IPS DF 6.9 (cell line): ENCODE results near the gene APOA5.

Experiments
- DNase-seq: peaks from one replicate; pipeline ENCODE4 v3.0.0-alpha.2; 2013; ENCODE audit warnings: low read depth, low spot score
- H3K27ac ChIP-seq: one replicate; pipeline ENCODE4 v1.5.1; 2013; ENCODE audit warnings: low read length, control low read depth
- H3K27me3 ChIP-seq: 2 replicates; pipeline ENCODE4 v1.6.1; 2013; ENCODE audit warnings: mild to moderate bottlenecking, low read length; ENCODE audit not compliant: control insufficient read depth, insufficient read depth
- H3K36me3 ChIP-seq: 2 replicates; pipeline ENCODE4 v1.6.1; 2013; ENCODE audit warnings: low read length; ENCODE audit not compliant: control insufficient read depth, insufficient read depth
- H3K4me1 ChIP-seq: 2 replicates; pipeline ENCODE4 v1.6.1; 2013; ENCODE audit warnings: low read length; ENCODE audit not compliant: control insufficient read depth, insufficient read depth
- H3K4me3 ChIP-seq: 2 replicates; pipeline ENCODE4 v1.5.1; 2013; ENCODE audit warnings: mild to moderate bottlenecking, low read length
- H3K9me3 ChIP-seq: 2 replicates; pipeline ENCODE4 v1.6.1; 2013; ENCODE audit warnings: low read length, inconsistent platforms; ENCODE audit not compliant: control insufficient read depth, insufficient read depth
- WGBS: extraction: QIAGEN DNeasy Blood & Tissue Kit; methylation state at CpG from one replicate; pipeline ENCODE4 v1.1.7; 2013; ENCODE audit warnings: mixed read lengths, missing lambda C conversion rate; ENCODE audit not compliant: insufficient read length, insufficient coverage; 5-methylcytosine and 5-hydroxymethylcytosine counted together

Gene APOA5

DNA sequence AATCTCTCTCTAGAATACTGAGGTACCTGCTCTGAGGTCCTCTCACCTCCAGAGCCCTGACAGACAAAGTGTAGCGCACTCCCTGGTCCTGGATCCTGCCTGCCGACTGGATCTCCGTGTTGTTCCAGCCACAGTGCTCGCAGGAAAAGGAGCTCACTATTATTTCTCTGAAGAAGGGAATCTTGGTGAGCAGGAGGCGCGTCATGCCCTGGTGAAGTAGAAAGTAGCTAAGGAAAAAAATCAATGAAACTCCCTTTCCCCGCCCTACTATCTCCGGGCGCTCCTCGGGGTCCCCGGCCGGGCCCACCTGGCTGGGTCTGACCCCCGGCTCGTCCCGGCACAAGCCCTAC is 4.3 kb downstream of the APOA5 start:
- H3K4me1 ChIP-seq: peaks cover 4% of the 10 kb centered on the region
- peak overlapping the region; percentile 78 for H3K4me3 ChIP-seq
- no peak for DNase-seq
- H3K36me3 ChIP-seq: peaks cover 29% of the 10 kb centered on the region
- no CpG with 5 or more reads among the region's 15 CpGs for WGBS
- no peak overlapping the region for H3K27ac ChIP-seq
- H3K27me3 ChIP-seq: no peaks in the 10 kb centered on the region
- no peaks in the 10 kb centered on the region for H3K9me3 ChIP-seq

- Histone ChIP-seq H3K36me3 (peaks cover 29% of the 10 kb centered on the region), H3K4me1 (peaks cover 4% of the 10 kb centered on the region), H3K9me3 (no peaks in the 10 kb centered on the region), H3K27me3 (no peaks in the 10 kb centered on the region), H3K27ac (no peak overlapping the region), H3K4me3 (peak overlapping the region; percentile 6; the same call in 1 of the 2 replicates)
- DNase-seq: no peak
- no CpG with 5 or more reads among the region's 5 CpGs for WGBS
Measured at GRCh38 chr11:116786966-116787365, 4.7 kb downstream of the APOA5 start.

GRCh38 chr11:116786326-116786725 is 5.4 kb downstream of the APOA5 start:
- H3K27me3 ChIP-seq: no peaks in the 10 kb centered on the region
- no peak overlapping the region for H3K4me3 ChIP-seq
- H3K36me3 ChIP-seq: peaks cover 29% of the 10 kb centered on the region
- DNase-seq: no peak
- H3K27ac ChIP-seq: no peak overlapping the region
- H3K4me1 ChIP-seq: peaks cover 2% of the 10 kb centered on the region
- no CpG with 5 or more reads among the region's 2 CpGs for WGBS
- H3K9me3 ChIP-seq: no peaks in the 10 kb centered on the region

DNA sequence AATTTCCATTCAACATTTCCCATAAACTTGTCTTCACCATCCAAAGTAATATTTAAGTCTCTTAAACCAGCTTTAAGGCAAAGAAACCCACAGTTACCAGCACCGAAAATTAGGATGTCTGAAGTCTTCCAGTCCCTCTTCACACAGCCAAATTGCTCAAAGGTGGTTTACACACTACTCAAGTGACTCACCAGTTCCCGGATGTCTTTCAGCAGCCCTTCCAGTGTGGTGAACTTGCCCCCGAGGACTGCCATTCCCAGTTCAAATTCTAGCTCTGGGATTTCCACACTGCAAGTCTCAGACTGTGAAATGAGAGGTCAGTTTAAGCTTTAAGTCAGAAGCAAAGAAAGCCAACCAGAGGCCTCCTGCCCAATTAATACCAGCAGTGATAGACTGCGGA is 9.0 kb downstream of the APOA5 start:
- DNase-seq: no peak
- H3K9me3 ChIP-seq: no peaks in the 10 kb centered on the region
- H3K4me3 ChIP-seq: no peak overlapping the region
- no peaks in the 10 kb centered on the region for H3K27me3 ChIP-seq
- H3K4me1 ChIP-seq: peaks cover 1% of the 10 kb centered on the region; the same call in 1 of the 2 replicates
- WGBS: no CpG with 5 or more reads among the region's 4 CpGs
- no peak overlapping the region for H3K27ac ChIP-seq
- H3K36me3 ChIP-seq: peaks cover 41% of the 10 kb centered on the region

DNA sequence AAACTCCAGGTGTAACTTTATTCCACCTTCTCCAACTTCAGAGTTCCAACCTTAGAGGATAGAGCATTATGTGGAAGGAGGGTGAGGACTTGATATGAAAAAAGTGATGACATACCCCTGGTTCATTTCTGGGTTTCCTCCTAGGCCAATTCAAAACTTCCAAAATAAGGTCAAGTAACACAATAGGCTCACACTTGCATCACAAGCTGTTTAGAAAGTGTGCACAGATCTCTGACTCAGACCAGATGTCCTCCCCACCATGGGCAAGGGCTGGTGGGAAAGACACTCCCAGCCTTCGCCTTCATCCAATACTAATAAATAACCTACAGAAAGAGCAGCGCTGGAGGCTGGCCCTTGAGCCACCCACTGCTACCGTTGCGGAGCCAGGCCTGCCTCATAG is 13.1 kb downstream of the APOA5 start:
- peaks cover 23% of the 10 kb centered on the region; the same call in 1 of the 2 replicates for H3K36me3 ChIP-seq
- no peaks in the 10 kb centered on the region; the same call in 1 of the 2 replicates for H3K4me1 ChIP-seq
- H3K4me3 ChIP-seq: no peak overlapping the region
- no peak overlapping the region for H3K27ac ChIP-seq
- no peak for DNase-seq
- no CpG with 5 or more reads among the region's 4 CpGs for WGBS
- no peaks in the 10 kb centered on the region for H3K9me3 ChIP-seq
- H3K27me3 ChIP-seq: no peaks in the 10 kb centered on the region

DNA sequence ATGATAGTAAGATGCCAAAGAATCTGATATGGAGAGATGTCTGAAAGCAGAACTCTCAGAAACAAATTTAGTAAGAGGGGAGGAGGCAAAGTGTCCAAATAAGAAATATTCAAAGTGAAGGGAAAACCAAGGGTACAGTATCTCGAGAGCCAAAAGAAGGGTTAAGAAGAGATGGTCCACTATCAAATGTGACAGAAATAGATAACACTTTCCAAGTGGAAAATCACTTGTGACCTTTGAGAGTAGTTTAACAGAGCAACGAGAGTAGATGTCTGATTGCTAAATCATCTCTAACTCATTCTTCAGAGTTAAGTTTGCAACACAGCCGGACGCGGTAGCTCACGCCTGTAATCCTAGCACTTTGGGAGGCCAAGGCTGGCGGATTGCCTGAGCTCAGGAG is 14.6 kb downstream of the APOA5 start:
- DNase-seq: no peak
- no CpG with 5 or more reads among the region's 7 CpGs for WGBS

GRCh38 chr11:116776522-116776984 is 15.1 kb downstream of the APOA5 start:
- Histone ChIP-seq H3K27ac (no peak overlapping the region), H3K27me3 (no peaks in the 10 kb centered on the region), H3K4me1 (no peaks in the 10 kb centered on the region; the same call in 1 of the 2 replicates), H3K4me3 (no peak overlapping the region), H3K36me3 (peaks cover 13% of the 10 kb centered on the region; the same call in 1 of the 2 replicates), H3K9me3 (no peaks in the 10 kb centered on the region)
- no peak for DNase-seq

More for the DNA sequence above, 14.6 kb downstream of the APOA5 start:
- Histone ChIP-seq H3K27me3 (no peaks in the 10 kb centered on the region), H3K27ac (no peak overlapping the region), H3K9me3 (no peaks in the 10 kb centered on the region), H3K4me1 (no peaks in the 10 kb centered on the region; the same call in 1 of the 2 replicates), H3K36me3 (peaks cover 13% of the 10 kb centered on the region; the same call in 1 of the 2 replicates), H3K4me3 (no peak overlapping the region)

DNA sequence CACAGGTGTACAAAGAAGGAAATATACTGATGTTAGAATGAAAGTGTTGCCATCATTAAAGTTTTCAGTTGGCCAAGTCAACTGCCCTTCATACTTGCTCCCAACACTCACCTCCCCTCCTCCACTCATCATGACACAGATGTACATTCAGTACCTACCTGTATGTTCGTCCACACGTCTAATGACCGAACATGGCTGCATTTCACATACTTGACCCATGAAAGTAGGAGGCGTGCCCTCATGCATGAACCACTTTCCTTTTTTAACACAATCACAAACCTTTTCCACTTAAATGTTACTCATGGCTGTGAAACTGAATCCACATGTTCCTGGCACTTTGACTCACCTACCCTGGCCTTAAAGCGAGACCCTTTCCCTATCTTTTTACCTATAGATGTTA is 15.7 kb downstream of the APOA5 start:
- no CpG with 5 or more reads among the region's 5 CpGs for WGBS
- no peak for DNase-seq
- Histone ChIP-seq H3K36me3 (peaks cover 13% of the 10 kb centered on the region; the same call in 1 of the 2 replicates), H3K9me3 (no peaks in the 10 kb centered on the region), H3K27me3 (no peaks in the 10 kb centered on the region), H3K27ac (no peak overlapping the region), H3K4me3 (no peak overlapping the region), H3K4me1 (no peaks in the 10 kb centered on the region; the same call in 1 of the 2 replicates)

GRCh38 chr11:116774661-116775060 is 17.0 kb downstream of the APOA5 start:
- Histone ChIP-seq H3K27me3 (no peaks in the 10 kb centered on the region), H3K36me3 (peaks cover 13% of the 10 kb centered on the region; the same call in 1 of the 2 replicates), H3K4me1 (no peaks in the 10 kb centered on the region; the same call in 1 of the 2 replicates), H3K4me3 (no peak overlapping the region), H3K9me3 (no peaks in the 10 kb centered on the region), H3K27ac (no peak overlapping the region)
- no peak for DNase-seq
- no CpG with 5 or more reads among the region's 5 CpGs for WGBS

DNA sequence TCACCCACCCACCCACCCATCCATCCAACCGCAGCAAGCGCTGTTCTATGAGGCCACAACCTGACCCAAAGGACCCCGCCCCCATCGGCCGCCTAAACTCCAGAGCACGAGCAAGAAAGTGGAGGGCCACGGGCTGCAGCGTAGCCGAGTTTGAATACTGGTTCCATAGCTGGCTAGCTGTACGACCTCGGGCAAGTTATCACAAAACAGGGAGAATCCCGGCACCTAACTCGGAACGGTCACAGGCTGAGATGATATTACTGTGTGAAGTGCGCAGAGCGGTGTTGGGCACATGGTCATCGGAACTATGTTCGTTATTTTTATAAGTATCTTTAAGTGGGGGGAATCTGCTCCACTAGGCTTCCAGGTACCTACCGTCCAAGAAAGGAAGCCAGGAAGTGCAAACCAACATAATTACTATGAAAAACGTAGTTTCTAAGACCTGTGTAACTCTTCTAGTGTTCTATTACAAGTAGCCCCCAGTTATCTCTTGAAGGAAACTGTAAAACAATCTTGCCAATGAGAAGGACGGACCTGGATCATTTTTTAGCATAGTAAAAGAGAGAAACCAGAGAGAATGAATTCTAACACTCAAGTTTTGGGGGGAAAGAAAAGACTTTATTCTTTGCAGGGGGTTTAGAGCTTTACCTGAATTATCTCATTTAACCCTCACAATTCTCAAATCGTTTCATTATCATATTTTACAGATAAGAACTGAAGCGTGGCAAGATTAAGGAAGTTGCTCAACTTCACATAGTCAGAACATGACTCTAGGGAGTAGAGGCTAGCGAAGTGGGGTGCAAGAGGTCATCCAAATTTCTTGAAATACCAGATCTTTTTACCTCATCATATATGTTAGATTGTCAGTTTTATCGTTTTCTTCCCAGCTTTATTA is 18.2 kb downstream of the APOA5 start:
- Histone ChIP-seq H3K4me3 (peak overlapping the region; percentile 68; the same call in 1 of the 2 replicates), H3K27ac (no peak overlapping the region), H3K4me1 (no peaks in the 10 kb centered on the region; the same call in 1 of the 2 replicates), H3K27me3 (no peaks in the 10 kb centered on the region), H3K9me3 (no peaks in the 10 kb centered on the region), H3K36me3 (peaks cover 8% of the 10 kb centered on the region; the same call in 1 of the 2 replicates)
- DNase-seq: no peak
- no CpG with 5 or more reads among the region's 25 CpGs for WGBS
